GM18858 (cell line): ENCODE results near the gene BBOF1.

ENCODE experiments used
- ATAC-seq: cut with Tn5 transposase; IDR thresholded peaks from one replicate; pipeline ENCODE4 v1.9.1; 2021; ENCODE audit not compliant: unreplicated experiment

BBOF1 gene

DNA sequence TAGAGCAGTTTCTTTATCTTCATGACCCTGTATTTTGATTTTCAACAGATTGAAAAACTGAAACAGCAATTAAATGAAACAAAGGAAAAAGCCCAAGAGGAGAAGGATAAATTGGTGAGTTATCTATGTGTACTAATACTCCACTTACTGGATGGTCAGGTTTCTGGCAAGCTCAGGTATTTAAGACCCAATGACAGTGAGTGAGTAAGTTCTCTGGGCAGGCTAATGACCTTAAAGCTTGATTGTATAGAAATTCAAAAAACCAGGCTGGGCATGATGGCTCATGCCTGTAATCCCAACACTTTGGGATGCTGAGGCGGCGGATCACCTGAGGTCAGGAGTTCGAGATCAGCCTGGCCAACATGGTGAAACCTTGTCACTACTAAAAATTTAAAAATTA, 10.0 kb downstream of the BBOF1 start:
- no peak for ATAC-seq

DNA sequence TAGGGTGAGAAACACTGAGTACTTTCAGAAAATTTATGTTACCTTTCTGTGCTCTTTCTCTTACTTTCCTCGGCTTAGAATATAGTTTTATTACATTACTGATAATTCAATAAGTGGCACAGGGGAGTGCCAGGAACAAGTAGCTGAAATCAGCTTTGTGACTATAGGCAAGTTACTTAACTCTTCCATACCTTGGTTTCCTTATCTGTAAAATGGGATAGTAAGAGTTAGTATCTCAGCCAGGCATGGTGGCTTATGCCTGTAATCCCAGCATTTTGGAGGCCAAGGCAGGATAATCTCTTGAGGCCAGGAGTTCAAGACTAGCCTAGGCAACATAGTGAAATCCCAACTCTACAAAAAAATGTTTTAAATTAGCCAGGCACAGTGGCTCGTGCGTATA, 15.4 kb downstream of the BBOF1 start:
- no peak for ATAC-seq

DNA sequence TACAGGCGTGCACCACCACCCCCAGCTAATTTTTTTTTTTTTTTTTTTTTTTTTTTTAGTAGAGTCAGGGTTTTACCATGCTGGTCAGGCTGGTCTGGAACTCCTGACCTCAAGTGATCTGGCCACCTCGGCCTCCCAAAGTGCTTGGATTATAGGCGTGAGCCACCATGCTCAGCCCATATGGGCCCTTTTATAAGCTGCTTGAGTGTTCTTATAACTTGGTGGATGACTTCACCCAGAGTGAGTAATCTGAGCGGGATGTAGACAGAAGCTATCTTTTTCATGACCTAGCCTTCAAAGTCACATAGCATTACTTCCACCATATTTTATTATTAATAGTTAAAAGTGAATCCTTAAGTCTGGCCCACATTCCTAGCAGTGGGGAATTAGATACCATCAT, 16.4 kb downstream of the BBOF1 start:
- ATAC-seq: no peak

DNA sequence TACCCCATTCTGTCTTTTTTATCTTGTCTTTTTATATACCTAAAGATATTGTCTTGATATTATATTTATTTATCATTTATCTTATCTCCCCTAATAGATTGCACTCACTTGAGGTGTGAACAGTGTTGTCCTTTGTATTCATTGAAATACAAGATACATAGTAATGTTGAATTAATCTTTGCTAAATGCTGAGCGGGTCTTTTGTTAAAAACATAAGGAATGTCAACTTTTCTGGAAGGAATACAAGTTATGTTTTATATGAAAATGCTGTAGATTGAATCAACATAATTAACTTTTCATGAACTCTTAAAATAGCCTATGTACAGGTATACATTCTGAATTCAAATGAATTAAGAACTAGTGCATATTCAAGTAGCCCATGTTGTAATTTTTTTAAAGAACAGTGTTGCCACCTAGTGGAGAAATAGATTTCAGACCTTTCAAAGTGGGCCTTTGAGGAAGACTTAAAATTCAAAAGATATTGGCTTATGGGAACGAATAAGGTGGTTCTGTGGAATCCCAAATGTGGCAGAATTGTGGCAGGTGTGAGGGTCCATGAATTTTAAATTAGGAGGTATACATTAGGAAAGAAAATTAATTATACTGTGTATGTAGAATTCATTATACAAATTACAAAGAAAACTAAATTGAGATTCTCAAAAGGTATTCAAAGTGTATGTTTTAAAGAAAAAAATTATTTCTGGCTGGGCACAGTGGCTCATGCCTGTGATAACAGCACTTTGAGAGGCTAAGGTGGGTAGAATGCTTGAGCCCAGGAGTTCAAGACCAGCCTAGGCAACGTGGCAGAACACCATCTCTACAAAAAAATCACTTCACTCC, 19.1 kb downstream of the BBOF1 start:
- no peak for ATAC-seq

DNA sequence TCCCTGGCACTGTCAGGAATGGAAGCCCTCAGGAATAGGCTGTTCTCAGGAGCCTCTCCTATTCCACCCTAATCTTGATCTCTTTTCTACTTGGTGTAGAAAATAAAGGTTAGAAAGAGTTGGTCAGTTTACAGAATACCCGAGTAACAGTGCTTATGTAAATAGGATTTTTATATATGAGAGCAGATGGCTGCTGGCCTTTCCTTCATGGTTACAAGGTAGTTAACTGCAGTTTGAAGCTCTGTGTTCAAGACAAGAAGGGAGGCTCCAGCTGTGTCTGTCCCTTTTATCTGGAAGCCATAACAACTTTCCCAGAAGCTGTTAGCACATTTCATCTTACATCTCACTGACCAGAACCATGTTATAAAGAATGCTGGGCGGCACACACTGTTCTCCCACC, 23.1 kb downstream of the BBOF1 start:
- ATAC-seq: no peak

DNA sequence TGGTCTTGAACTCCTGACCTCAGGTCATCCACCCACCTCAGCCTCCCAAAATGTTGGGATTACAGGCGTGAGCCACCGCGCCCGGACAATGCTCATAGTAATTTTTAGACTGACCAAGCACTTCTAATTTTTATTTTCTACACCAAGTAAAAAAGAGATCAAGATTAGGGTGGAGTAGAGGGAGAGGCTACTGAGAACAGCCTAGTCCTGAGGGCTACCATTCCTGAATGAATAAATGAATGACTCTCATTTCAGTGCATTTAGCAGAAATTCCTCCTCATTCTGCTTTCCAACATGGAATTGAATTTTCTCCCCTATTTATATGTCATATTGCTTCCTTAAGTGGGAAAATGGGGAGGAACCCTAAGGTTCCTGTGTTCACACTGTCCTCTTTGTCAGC, 26.4 kb downstream of the BBOF1 start:
- no peak for ATAC-seq

DNA sequence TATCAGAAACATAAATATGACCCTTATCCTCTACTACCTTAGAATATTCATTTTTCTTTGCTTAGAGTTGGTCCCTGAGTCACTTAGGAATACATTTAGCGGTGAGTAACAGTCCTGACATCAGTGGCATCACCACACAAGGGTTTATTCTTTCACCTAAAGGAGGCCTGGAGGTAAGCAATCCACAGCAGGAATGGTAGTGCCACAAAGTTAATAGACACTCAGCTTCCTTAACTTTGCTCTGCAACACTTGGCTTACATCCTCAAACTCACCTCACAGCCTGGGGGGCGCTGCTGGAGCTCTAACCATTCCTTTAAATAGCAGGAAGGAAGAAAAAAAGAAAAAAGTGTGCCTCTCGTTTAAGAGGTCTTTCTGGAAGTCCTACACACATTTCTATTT, 29.1 kb downstream of the BBOF1 start:
- ATAC-seq: no peak

DNA sequence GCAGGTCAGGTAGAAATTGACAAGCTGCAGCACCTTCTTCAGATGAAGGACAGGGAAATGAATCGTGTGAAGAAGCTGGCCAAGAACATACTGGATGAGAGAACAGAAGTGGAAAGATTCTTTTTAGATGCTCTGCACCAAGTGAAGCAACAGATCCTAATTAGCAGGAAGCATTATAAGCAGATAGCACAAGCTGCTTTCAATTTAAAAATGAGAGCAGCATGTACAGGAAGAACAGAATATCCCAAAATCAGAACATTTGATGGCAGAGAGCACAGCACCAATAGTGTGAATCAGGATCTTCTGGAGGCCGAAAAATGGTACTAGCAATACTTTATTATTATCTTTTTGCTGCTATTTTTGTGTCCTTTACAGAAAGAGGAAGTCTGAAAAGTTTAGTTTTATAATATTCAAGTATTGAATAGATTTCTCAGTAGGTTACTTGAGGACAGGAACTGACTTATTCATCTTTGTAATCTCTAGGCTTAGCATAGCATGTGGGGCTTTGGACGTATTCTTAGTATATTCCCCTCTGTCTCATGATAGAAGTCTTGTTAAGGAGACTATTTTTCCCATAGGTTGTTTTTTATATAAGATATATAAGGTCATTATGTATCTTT, 30.8 kb downstream of the BBOF1 start:
- ATAC-seq: no peak

DNA sequence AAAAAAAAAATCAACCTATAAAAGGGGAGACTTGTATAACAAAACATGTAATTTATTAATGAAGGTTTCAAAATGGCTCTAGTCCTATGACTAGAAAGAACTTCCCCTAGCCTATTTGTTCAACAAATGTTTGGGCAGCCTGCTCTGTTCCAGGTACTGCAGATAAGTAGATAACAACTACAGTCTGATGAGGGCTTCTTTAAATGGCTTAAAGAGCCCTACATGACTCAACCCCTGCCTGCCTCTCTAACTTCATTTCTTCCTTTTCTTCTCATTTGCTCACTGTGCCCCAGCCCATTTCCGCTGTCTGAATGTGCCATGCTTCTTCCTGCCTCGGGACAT, 43.6 kb downstream of the BBOF1 start:
- no peak for ATAC-seq

DNA sequence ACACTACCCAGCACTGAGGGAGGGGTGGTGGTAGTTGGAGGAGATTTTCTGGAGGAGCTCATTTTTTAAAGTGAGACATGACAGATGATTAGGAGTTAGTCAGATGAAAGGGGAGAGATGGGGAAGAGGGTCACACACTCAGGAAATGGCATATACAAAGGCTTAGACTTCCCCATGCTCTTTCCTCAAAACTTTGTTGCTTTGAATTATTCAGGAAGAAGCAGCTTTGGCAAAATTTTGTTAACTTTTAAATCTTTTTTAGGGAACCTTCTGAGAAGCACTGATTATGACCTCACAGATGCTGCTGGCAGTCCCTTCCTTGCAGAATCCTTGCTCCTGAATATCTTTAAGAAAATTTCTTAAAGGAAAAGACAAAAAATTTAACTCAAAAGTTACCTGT, 45.3 kb downstream of the BBOF1 start:
- no peak for ATAC-seq

DNA sequence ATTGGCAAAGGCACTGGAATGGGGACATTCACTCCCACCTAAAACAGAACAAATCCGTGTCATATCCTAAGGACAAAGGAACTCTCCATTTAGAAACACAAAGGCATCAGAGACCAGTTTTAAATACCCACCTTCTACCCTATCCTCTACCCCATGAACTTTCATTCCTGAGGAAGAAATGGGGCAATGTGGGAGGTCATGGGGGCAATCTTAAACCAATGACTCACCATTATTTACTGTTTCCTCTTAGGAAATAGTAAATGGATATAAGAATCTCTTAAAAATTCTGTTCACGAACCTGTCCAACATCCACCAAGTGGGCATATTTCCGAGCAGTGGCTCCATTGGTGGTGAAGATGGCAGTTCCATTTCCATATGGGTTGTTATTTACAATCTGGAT, 45.7 kb downstream of the BBOF1 start:
- ATAC-seq: no peak

DNA sequence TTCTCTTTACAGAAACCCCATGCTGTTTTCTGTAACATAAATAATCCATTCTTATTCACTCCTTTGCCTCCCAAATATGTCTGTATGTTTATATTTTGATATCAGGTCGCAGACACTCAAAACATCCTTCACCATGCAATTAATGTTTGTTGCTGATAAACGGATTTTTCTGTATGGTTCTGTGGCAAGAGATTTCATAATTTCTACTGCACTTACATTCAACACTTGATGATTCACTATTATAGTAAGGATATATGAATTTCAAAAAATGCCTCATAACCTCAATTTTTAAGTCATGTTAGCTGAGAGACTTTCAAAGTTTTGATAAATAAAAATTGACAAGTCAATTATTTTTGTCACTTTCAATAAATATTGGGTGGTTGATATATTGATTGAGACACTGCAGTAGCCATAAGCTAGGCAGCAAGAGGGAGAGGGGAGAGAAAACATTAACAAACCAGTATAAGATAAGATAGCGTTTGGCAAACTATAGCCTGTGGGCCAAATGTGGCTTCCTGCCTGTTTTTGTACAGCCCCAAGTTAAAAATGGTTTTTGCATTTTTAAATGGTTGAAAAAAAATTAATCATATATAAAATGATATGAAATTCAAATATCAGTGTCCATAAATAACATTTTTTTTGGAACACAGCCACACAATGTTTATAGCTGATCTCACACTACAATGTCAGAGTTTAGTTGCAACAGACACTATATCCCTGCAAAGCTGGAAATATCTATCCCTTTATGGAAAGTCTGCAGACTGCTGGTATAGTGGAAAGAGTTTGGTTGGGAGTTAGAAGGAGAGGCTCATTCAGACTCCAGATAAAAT, 46.8 kb downstream of the BBOF1 start:
- no peak for ATAC-seq

DNA sequence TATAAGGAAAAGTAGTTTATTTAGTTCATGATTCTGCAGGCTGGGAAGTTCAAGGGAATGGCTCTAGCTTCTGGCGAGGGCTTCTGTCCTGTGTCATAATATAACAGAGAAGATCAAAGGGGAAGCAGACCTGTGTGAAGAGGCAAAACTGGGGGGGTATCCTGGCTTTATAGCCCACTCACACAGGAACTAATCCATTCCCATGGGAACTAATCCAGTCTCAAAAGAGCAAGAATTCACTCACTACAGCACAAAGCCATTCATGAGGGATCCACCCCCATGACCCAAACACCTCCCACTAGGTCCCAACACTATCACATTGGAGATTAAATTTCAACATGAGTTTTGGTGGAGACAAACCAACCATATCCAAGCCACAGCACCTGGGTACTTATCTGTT, 58.3 kb downstream of the BBOF1 start:
- no peak for ATAC-seq

DNA sequence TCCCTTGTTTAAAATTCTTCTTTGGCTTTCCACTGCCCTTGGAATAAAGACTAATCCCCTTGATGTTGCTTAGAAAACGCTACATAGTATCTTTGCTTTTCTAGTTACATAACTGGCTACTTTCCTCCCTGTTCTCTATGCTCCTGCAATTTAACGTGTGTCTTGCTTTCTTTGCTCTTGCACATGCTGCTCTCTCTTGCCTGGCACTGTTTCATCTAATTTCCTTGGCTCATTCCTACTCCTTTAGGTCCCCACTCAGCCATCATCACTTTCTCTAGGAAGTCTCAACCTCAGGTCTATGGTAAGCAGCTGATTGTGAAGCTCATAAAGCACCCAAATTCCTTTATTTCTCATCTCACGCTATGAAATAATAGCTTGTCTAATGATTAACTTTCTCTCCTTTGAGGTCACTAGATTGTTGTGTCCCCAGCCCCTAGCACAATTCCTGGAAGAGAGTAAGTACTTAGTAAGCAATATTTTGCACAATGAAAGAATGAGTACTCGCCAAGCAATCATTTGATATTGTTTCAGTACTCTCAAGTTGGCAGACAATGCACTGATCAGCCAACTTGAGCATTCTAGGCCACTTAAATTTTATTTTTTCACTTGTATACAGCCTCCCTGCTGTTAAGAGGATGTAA, 61.8 kb downstream of the BBOF1 start:
- no peak for ATAC-seq

DNA sequence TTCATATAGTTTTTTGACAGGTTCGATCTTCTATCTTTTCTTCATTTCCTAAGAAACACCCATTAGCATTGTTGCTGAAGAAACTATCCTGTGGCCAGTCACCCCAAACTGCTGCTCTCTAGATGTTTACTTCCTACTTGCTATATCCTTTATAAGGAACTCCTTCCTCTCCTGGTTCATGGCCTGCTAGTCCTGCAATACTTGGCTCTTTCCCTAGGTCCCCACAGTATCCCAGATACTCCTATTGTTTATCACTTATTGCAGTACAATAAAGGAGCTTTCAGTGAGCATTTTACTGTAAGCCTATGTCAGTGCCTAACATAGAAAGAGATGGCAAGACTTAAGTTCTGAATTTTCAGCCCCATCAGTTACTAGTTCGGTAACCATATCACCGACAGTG, 62.3 kb downstream of the BBOF1 start:
- ATAC-seq: no peak

DNA sequence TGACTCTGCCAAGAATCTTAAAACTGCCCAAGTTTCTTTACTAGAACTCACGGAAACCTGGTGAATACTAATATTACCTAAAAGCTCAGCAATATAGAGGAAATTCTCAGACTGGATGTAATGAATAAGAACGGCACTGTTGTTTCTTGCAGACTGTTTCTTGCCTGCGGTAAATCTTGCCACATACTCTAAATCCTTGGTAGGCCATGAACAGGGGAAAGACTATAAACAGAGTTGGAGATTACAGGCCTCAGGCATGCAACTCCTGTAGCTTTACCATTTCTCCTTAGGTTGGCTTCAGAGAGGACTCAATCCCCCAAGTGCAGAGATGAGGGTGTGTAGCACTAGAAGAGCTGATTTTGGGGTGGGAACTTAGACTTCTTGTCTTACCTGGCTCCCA, 64.0 kb downstream of the BBOF1 start:
- ATAC-seq: no peak

DNA sequence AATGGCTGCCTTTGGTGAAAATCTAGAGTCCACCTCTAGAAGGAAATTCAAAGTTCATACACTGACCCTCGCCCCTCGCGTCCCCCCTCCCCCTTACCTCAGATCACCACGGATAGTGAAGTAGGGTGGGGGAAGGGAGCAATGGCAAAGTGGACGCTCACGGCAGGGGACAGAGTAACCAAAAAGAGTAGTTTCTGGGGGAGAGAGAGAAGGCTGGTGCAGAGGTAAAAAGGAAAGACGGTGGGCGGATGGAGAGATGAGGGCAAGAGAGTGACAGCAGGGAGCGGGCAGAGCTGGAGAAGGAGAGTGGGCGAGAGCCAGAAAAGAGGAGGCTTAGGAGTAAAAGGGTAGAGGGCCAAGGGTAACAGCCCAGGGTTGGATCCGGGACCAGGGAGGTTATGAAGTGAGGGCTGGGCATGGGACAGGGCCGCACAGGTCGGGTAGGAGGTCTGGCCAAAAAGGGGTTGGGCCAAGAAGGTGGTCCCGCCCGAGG, 64.7 kb downstream of the BBOF1 start:
- no peak for ATAC-seq

DNA sequence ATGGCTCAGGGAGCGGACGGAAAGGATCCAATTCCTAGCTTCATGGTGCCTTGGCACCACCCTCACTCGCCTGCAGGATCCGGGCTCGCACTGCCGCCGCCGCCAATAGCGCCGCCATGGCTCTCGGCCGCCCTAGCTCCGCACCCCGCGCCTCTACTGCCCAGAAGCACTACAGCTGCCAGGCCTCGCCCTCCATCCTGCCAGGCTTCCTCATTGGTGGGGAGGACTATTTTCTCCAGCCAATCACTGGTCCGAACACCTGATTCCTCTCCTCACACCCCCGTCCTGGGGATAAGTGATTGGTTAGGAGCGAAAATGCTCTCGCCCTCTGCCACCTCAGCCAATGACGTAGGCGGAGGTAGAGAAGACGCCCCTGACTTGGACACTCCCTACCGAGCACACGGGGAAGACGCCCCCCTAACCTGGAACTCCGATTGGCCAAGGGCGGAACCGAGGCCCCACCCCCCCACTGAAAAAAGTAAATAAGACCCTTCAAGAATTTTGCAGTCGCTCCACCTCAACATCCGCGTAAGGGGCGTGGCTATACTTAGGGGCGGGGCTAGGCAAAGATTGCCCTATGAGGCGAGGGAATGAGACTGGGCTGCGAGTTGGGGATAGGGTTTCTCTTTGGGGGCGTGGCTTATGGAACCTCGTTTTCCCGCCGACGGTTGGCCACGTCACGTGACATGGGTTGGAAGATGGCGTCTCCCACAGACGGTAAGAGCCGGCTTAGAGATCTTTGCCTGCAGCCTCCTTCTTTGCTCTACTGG, 65.3 kb downstream of the BBOF1 start, which contains the start of the genes ALDH6A1 and LIN52:
Gene ALDH6A1 (minus strand): TSS at position 177 of the 770 bp plus-strand sequence. CDS start 59 bp downstream, at position 118.
Gene LIN52 (plus strand): TSS at position 680 of the 770 bp plus-strand sequence. CDS start 19 bp downstream, at position 699.
- peak; percentile 88 for ATAC-seq

DNA sequence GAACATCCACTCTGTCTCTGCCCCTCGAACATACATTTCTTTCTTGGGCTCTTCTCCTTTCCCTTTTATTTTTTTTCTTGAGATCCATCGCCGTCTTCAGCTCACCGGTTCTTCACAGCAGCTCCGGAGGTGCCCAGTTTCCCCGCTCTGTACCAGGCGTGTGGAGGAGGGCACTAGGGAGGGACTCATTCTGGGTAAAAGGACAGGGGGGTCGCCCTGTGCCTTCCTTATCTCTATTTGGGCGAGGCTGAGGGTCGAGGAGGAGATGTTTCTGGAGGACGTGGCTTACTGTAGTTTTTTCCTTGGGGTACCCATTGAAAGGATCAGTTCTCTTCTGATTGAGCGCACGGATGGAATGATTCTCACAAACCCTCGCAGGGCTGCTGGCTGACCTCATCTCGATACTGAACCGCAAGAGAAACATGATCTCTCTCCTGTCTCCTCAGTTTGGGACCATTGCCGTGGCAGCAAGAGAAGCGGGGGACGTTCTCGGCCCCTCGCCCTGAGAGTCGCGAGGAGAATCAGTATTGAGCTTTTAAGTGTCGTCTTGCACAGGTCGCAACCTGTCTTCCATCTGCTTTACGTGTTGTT, 66.0 kb downstream of the BBOF1 start:
- no peak for ATAC-seq

DNA sequence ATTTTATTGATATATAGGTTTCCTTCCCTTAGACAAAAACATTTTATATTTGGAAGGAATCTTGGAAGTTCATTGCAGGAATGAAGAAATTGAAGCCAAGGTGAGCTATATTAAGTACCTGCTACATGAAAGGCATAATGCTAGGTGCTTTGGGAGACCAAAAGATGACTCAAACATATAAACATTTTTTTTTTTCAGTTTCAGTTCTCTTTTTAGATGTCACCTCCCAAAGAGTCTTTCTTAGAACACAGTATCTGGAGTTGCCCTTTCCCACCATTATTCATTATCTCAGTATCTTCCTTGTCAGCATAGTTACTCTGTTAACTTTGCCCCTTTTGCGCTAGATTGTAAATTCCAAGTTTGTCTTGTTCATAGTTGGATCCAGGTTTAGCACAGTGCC, 66.7 kb downstream of the BBOF1 start:
- no peak for ATAC-seq
